SK-N-SH (cell line): ENCODE results near the gene PLA2G4C.

Source experiments
- EP300 ChIP-seq, 2 experiments: IDR thresholded peaks; 2 replicates each; pipeline versions ENCODE4 v1.4.0 to v1.6.1; 2012; ENCODE audit warnings: borderline replicate concordance in 1 of 2, low read depth in 1 of 2, low read length in 1 of 2
- EZH2phosphoT487 ChIP-seq: fragments of 200-600 bp; sonication (generic); IDR thresholded peaks from 2 replicates; pipeline ENCODE4 v1.6.1; 2017; ENCODE audit warnings: low read depth, mixed run types, mild to moderate bottlenecking, antibody characterized with exemption, moderate library complexity, borderline replicate concordance
- GABPA ChIP-seq: IDR thresholded peaks from 2 replicates; pipeline ENCODE4 v1.4.0; 2012; ENCODE audit warnings: low read depth, mild to moderate bottlenecking
- MXI1 ChIP-seq: IDR thresholded peaks from 2 replicates; pipeline ENCODE4 v1.6.1; 2012; ENCODE audit warnings: mild to moderate bottlenecking, low read depth, low read length, improper control_type of control experiment
- RXRA ChIP-seq: IDR thresholded peaks from 2 replicates; pipeline ENCODE4 v1.4.0; 2012; ENCODE audit warnings: low read depth, mild to moderate bottlenecking, borderline replicate concordance
- SMC3 ChIP-seq: IDR thresholded peaks from 2 replicates; pipeline ENCODE4 v1.6.1; 2012; ENCODE audit warnings: low read depth, low read length, improper control_type of control experiment
- TAF1 ChIP-seq: IDR thresholded peaks from 2 replicates; pipeline ENCODE4 v1.6.1; 2012; ENCODE audit warnings: low read depth, mild to moderate bottlenecking, low read length, moderate library complexity, borderline replicate concordance
- TF ChIP-seq, protein P1 (sequence below): IDR thresholded peaks from 2 replicates; pipeline ENCODE4 v1.4.0; 2012; ENCODE audit warnings: low read depth
- TF ChIP-seq, protein P2 (sequence below): fragments of 150-350 bp; IDR thresholded peaks from 2 replicates; pipeline ENCODE4 v1.6.1; 2016; ENCODE audit warnings: mild to moderate bottlenecking, low read depth, low read length
- TF ChIP-seq, protein P3 (sequence below): fragments of 200-600 bp; sonication (generic); IDR thresholded peaks from 2 replicates; pipeline ENCODE4 v1.6.1; 2017; ENCODE audit warnings: antibody characterized with exemption, mild to moderate bottlenecking, moderate library complexity

DNA sequence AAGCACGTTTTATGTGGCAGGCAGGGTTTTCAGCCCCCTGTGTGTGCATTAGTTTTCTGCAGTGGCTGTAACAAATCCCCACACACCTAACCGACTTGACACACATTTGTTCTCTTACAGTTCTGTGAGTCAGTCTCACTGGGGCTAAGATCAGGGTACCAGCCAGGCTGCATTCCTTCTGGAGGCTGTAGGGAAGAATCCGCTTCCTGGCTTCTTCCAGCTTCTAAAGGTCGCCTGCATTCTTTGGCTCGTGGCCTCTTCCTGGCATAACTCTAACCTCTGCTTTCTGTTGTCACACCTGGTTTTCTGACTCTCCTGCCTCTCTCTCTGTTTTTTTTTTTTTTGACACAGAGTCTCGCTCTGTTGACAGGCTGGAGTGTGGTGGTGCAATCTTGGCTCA is 109.8 kb downstream of the PLA2G4C start:
- no peak for TF ChIP-seq EP300 (IDR thresholded peaks at IDR 0.05; ENCODE audit: borderline replicate concordance in 1 of 2, low read depth in 1 of 2, low read length in 1 of 2)
- TF ChIP-seq, protein P1, sequence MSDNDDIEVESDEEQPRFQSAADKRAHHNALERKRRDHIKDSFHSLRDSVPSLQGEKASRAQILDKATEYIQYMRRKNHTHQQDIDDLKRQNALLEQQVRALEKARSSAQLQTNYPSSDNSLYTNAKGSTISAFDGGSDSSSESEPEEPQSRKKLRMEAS, result no peak
- no peak for TF ChIP-seq GABPA
- no peak for TF ChIP-seq MXI1
- TF ChIP-seq, protein P2, sequence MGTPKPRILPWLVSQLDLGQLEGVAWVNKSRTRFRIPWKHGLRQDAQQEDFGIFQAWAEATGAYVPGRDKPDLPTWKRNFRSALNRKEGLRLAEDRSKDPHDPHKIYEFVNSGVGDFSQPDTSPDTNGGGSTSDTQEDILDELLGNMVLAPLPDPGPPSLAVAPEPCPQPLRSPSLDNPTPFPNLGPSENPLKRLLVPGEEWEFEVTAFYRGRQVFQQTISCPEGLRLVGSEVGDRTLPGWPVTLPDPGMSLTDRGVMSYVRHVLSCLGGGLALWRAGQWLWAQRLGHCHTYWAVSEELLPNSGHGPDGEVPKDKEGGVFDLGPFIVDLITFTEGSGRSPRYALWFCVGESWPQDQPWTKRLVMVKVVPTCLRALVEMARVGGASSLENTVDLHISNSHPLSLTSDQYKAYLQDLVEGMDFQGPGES, result no peak
- TF ChIP-seq RXRA, result no peak
- TF ChIP-seq, protein P3, sequence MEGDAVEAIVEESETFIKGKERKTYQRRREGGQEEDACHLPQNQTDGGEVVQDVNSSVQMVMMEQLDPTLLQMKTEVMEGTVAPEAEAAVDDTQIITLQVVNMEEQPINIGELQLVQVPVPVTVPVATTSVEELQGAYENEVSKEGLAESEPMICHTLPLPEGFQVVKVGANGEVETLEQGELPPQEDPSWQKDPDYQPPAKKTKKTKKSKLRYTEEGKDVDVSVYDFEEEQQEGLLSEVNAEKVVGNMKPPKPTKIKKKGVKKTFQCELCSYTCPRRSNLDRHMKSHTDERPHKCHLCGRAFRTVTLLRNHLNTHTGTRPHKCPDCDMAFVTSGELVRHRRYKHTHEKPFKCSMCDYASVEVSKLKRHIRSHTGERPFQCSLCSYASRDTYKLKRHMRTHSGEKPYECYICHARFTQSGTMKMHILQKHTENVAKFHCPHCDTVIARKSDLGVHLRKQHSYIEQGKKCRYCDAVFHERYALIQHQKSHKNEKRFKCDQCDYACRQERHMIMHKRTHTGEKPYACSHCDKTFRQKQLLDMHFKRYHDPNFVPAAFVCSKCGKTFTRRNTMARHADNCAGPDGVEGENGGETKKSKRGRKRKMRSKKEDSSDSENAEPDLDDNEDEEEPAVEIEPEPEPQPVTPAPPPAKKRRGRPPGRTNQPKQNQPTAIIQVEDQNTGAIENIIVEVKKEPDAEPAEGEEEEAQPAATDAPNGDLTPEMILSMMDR, result no peak
- no peak for TF ChIP-seq SMC3
- TF ChIP-seq TAF1, result no peak
- TF ChIP-seq EZH2phosphoT487, result no peak
